HepG2 (cell line): ENCODE data around the gene NUDT22. TPM values are rescaled to one million over a fixed set of nuclear protein-coding genes. Genes with fewer than 3 reads are reported as not detected.

Source experiments
- ARNTL ChIP-seq: sonication (generic); formaldehyde crosslinking; IDR thresholded peaks from 2 replicates; pipeline ENCODE4 v1.4.0; 2020; ENCODE audit warnings: mild to moderate bottlenecking, missing genetic modification reagents
- ATF1 ChIP-seq: IDR thresholded peaks from 2 replicates; pipeline ENCODE4 v1.6.1; 2016; ENCODE audit warnings: mild to moderate bottlenecking, control low read depth
- ATF7 ChIP-seq, 2 experiments: fragments of 450-650 bp in 1 of 2; sonication (generic) in 1 of 2; formaldehyde crosslinking in 1 of 2; IDR thresholded peaks; 2 replicates each; pipeline versions ENCODE4 v1.4.0 to v1.6.1; 2016 to 2020; ENCODE audit warnings: antibody characterized with exemption in 1 of 2, mild to moderate bottlenecking in 1 of 2, missing genetic modification reagents in 1 of 2
- ATF7-NPFF ChIP-seq: sonication (generic); formaldehyde crosslinking; IDR thresholded peaks from 2 replicates; pipeline ENCODE4 v1.8.1; 2023; ENCODE audit warnings: mild to moderate bottlenecking, low read depth, missing genetic modification reagents, moderate library complexity
- BORCS8-MEF2B ChIP-seq: sonication (generic); formaldehyde crosslinking; IDR thresholded peaks from 2 replicates; pipeline ENCODE4 v1.8.0; 2022; ENCODE audit warnings: mild to moderate bottlenecking, missing genetic modification reagents
- CREB1 ChIP-seq, 2 experiments: fragments of 450-650 bp in 1 of 2; IDR thresholded peaks; 2 replicates each; pipeline ENCODE4 v1.6.1; 2016 to 2017; ENCODE audit warnings: control low read depth in 1 of 2, mild to moderate bottlenecking in 1 of 2, missing compliant biosample characterization in 1 of 2, missing genetic modification characterization in 1 of 2
- KLF11 ChIP-seq: IDR thresholded peaks from 2 replicates; pipeline ENCODE4 v1.6.1; 2016; ENCODE audit warnings: missing compliant biosample characterization
- KMT2A ChIP-seq: sonication (generic); formaldehyde crosslinking; IDR thresholded peaks from 2 replicates; pipeline ENCODE4 v1.4.0; 2020; ENCODE audit warnings: missing genetic modification reagents
- NFIC ChIP-seq: IDR thresholded peaks from 2 replicates; pipeline ENCODE4 v1.6.1; 2012; ENCODE audit warnings: mild to moderate bottlenecking, low read length, inconsistent platforms
- POLR2AphosphoS5 ChIP-seq: IDR thresholded peaks from 2 replicates; pipeline ENCODE4 v1.6.1; 2012; ENCODE audit warnings: low read depth, low read length
- RNF2 ChIP-seq: fragments of 450-650 bp; conservative IDR thresholded peaks from 2 replicates; pipeline ENCODE4 v1.6.1; 2016; ENCODE audit warnings: low read depth
- SOX13 ChIP-seq, 3 experiments: fragments of 450-650 bp in 1 of 3; sonication (generic) in 1 of 3; formaldehyde crosslinking in 1 of 3; IDR thresholded peaks in 2 of 3; conservative IDR thresholded peaks in 1 of 3; 2 replicates each; pipeline versions ENCODE4 v1.5.0 to v1.6.1; 2016 to 2020; ENCODE audit warnings: antibody characterized with exemption in 1 of 3, mild to moderate bottlenecking in 1 of 3, missing compliant biosample characterization in 1 of 3, missing genetic modification reagents in 1 of 3, moderate library complexity in 1 of 3
- SP140L ChIP-seq: sonication (generic); formaldehyde crosslinking; IDR thresholded peaks from 2 replicates; pipeline ENCODE4 v1.4.0; 2020; ENCODE audit warnings: missing genetic modification reagents, borderline replicate concordance
- SPEN ChIP-seq: sonication (generic); formaldehyde crosslinking; IDR thresholded peaks from 2 replicates; pipeline ENCODE4 v1.5.1; 2020; ENCODE audit warnings: low read depth, mild to moderate bottlenecking, missing genetic modification reagents
- ZNF354B ChIP-seq: sonication (generic); formaldehyde crosslinking; IDR thresholded peaks from 2 replicates; pipeline ENCODE4 v1.8.0; 2022; ENCODE audit warnings: mild to moderate bottlenecking, missing genetic modification reagents
- ZNF367 ChIP-seq: sonication (generic); formaldehyde crosslinking; IDR thresholded peaks from 2 replicates; pipeline ENCODE4 v1.4.0; 2020; ENCODE audit warnings: missing genetic modification reagents, borderline replicate concordance
- ZNF558 ChIP-seq: sonication (generic); formaldehyde crosslinking; IDR thresholded peaks from 2 replicates; pipeline ENCODE4 v1.9.0; 2022; ENCODE audit warnings: mild to moderate bottlenecking, missing genetic modification reagents, borderline replicate concordance
- ZNF7 ChIP-seq: IDR thresholded peaks from 2 replicates; pipeline ENCODE4 v1.6.1; 2016; ENCODE audit warnings: missing biosample characterization, missing genetic modification reagents
- ZNF749 ChIP-seq: sonication (generic); formaldehyde crosslinking; IDR thresholded peaks from 2 replicates; pipeline ENCODE4 v1.8.0; 2022; ENCODE audit warnings: mild to moderate bottlenecking, missing genetic modification reagents, moderate library complexity, borderline replicate concordance
- ZSCAN9 ChIP-seq: IDR thresholded peaks from 2 replicates; pipeline ENCODE4 v1.6.1; 2016; ENCODE audit warnings: borderline replicate concordance
- polyA plus RNA-seq, 8 experiments: library from polyadenylated mRNA; depleted of rRNA in 3 of 8; stranded (reverse) in 7 of 8; unstranded in 1 of 8; fragments of >200 nt; fragmentation: Illumina TruSeq in 4 of 8; extraction: Trizol in 4 of 8; gene quantifications; 2 replicates each; pipeline versions ENCODE4 v1.2.1 to v1.2.3, GENCODE V29; 2011 to 2016; ENCODE audit warnings: low read depth in 4 of 8, missing spikeins in 1 of 8, mixed read lengths in 1 of 8; ENCODE audit not compliant: insufficient read depth in 1 of 8
- total RNA-seq, 5 experiments: library from RNA; depleted of rRNA; stranded (reverse); fragments of >200 nt; fragmentation: Illumina TruSeq; extraction: Trizol; gene quantifications; 2 replicates each; pipeline ENCODE4 v1.2.3, GENCODE V29; 2016; ENCODE audit warnings: low read depth in 1 of 5
- TF ChIP-seq, protein P1 (sequence below): IDR thresholded peaks from 2 replicates; pipeline ENCODE4 v1.6.1; 2016
- TF ChIP-seq, protein P2 (sequence below): sonication (generic); formaldehyde crosslinking; IDR thresholded peaks from 2 replicates; pipeline ENCODE4 v1.8.1; 2023; ENCODE audit warnings: mild to moderate bottlenecking, moderate library complexity, missing genetic modification reagents
- TF ChIP-seq, protein P3 (sequence below): sonication (generic); formaldehyde crosslinking; IDR thresholded peaks from 2 replicates; pipeline ENCODE4 v1.4.0; 2020; ENCODE audit warnings: missing genetic modification reagents
- TF ChIP-seq, protein P4 (sequence below): sonication (generic); formaldehyde crosslinking; IDR thresholded peaks from 2 replicates; pipeline ENCODE4 v1.8.0; 2022; ENCODE audit warnings: missing genetic modification reagents, mild to moderate bottlenecking, borderline replicate concordance

NUDT22 gene
- total and polyA plus RNA-seq, 2 of the 13 experiments (the other 11 are each of a cell fraction or from before 2014, with no cell fraction given), result 33.5 to 39.8 TPM

DNA sequence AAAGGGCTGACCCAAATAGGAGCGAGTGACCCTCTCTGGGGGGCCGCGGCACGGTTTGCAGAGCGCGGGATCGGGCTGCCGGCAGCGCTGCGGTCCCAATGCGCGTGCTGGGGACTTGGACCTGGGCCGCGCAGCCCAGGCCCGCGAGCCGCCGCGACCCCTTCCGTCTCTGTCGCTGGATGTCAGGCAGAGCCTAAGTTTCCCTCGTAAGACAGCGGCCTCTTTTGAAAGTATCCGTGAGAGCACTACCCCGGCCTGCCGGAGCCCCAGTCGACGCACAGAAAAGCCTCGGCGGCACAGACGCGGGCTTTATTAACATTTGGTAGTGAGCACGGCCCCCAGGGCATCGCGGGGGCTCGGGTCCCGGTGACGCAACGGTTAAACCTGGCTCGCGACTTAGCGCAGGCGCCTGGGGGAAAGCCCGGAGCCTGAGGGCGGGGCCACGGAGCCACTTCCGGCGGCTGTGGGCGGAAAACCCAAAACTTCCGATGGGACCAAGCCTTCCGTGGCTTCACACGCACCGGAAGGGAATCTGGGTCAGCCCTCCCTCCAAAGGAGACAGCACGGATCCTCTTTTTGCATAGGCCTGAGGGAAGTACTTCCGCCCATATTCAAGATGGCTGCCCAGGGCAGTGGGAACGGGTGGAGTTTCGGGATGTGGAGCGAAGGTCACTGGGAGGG lies 43.6 kb downstream of the NUDT22 start (continued):
- TF ChIP-seq SOX13 (IDR thresholded peaks at IDR 0.05) (no peak), SOX13 (CRISPR knock-in tag; conservative IDR thresholded peaks at IDR 0.05 in 1 of 2, IDR thresholded peaks at IDR 0.05 in 1 of 2) (peak in 1 of 2 experiments; percentile 33; a peak in 2 of 4 replicates), ATF7-NPFF (CRISPR knock-in tag) (peak; percentile 42; the same call in 1 of the 2 replicates), ZNF354B (CRISPR knock-in tag) (no peak), SPEN (CRISPR knock-in tag) (no peak; the same call in none of the 2 replicates), BORCS8-MEF2B (CRISPR knock-in tag) (no peak; the same call in 1 of the 2 replicates), POLR2AphosphoS5 (no peak), KMT2A (peak; percentile 56; the same call in 1 of the 2 replicates), ZNF749 (CRISPR knock-in tag) (0 out of 2 replicates have a peak, but pooled peaks have one; percentile 5), ZNF367 (CRISPR knock-in tag) (0 out of 2 replicates have a peak, but pooled peaks have one; percentile 21), CREB1 (IDR thresholded peaks at IDR 0.05) (peak; percentile 70), CREB1 (CRISPR knock-in tag; IDR thresholded peaks at IDR 0.05) (peak; percentile 93), ATF7 (IDR thresholded peaks at IDR 0.05) (peak; percentile 64), ATF7 (CRISPR knock-in tag; IDR thresholded peaks at IDR 0.05) (no peak; the same call in 1 of the 2 replicates), ATF1 (CRISPR knock-in tag) (peak; percentile 42), ZNF558 (CRISPR knock-in tag) (peak; percentile 40; the same call in 1 of the 2 replicates), SP140L (CRISPR knock-in tag) (no peak), ZNF7 (CRISPR knock-in tag) (no peak), ZSCAN9 (CRISPR knock-in tag) (no peak), RNF2 (no peak), KLF11 (peak; percentile 62; the same call in 1 of the 2 replicates), ARNTL (CRISPR knock-in tag) (no peak), NFIC (peak; percentile 15; the same call in 1 of the 2 replicates)
- TF ChIP-seq, protein P1, sequence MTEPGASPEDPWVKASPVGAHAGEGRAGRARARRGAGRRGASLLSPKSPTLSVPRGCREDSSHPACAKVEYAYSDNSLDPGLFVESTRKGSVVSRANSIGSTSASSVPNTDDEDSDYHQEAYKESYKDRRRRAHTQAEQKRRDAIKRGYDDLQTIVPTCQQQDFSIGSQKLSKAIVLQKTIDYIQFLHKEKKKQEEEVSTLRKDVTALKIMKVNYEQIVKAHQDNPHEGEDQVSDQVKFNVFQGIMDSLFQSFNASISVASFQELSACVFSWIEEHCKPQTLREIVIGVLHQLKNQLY (CRISPR knock-in tag), result peak; percentile 26; the same call in 1 of the 2 replicates
- TF ChIP-seq, protein P2, sequence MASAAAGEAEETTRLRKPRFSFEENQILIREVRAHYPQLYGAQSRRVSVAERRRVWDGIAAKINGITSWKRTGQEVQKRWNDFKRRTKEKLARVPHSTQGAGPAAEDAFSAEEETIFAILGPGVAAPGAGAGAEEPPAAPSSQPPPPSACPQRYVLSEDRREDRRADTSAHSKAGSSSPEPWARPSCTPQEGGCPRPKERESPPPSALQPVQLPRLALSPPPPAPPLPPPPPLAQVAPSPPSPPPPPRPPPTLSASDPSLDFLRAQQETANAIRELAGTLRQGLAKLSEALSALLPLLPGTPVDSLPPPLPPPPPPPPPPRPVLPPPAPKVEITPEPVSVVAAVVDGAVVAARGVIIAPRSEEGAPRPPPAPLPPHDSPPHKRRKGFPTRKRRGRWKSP (CRISPR knock-in tag), result peak; percentile 19; the same call in 1 of the 2 replicates
- TF ChIP-seq, protein P3, sequence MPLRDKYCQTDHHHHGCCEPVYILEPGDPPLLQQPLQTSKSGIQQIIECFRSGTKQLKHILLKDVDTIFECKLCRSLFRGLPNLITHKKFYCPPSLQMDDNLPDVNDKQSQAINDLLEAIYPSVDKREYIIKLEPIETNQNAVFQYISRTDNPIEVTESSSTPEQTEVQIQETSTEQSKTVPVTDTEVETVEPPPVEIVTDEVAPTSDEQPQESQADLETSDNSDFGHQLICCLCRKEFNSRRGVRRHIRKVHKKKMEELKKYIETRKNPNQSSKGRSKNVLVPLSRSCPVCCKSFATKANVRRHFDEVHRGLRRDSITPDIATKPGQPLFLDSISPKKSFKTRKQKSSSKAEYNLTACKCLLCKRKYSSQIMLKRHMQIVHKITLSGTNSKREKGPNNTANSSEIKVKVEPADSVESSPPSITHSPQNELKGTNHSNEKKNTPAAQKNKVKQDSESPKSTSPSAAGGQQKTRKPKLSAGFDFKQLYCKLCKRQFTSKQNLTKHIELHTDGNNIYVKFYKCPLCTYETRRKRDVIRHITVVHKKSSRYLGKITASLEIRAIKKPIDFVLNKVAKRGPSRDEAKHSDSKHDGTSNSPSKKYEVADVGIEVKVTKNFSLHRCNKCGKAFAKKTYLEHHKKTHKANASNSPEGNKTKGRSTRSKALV (CRISPR knock-in tag), result peak; percentile 23
- TF ChIP-seq, protein P4, sequence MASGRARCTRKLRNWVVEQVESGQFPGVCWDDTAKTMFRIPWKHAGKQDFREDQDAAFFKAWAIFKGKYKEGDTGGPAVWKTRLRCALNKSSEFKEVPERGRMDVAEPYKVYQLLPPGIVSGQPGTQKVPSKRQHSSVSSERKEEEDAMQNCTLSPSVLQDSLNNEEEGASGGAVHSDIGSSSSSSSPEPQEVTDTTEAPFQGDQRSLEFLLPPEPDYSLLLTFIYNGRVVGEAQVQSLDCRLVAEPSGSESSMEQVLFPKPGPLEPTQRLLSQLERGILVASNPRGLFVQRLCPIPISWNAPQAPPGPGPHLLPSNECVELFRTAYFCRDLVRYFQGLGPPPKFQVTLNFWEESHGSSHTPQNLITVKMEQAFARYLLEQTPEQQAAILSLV (CRISPR knock-in tag), result no peak
